HG03558 (cell line): ENCODE results near the gene WASF2.
"Not testable (repeated sequence)": the region's sequence is repeated elsewhere in the genome, so short reads cannot be mapped to it uniquely, and the experiment has no call there.

Source experiments
- ATAC-seq: cut with Tn5 transposase; IDR thresholded peaks from one replicate; pipeline ENCODE4 v1.9.1; 2021; ENCODE audit warnings: moderate number of reproducible peaks; ENCODE audit not compliant: unreplicated experiment; ENCODE audit errors: extremely low read depth

Gene WASF2

DNA sequence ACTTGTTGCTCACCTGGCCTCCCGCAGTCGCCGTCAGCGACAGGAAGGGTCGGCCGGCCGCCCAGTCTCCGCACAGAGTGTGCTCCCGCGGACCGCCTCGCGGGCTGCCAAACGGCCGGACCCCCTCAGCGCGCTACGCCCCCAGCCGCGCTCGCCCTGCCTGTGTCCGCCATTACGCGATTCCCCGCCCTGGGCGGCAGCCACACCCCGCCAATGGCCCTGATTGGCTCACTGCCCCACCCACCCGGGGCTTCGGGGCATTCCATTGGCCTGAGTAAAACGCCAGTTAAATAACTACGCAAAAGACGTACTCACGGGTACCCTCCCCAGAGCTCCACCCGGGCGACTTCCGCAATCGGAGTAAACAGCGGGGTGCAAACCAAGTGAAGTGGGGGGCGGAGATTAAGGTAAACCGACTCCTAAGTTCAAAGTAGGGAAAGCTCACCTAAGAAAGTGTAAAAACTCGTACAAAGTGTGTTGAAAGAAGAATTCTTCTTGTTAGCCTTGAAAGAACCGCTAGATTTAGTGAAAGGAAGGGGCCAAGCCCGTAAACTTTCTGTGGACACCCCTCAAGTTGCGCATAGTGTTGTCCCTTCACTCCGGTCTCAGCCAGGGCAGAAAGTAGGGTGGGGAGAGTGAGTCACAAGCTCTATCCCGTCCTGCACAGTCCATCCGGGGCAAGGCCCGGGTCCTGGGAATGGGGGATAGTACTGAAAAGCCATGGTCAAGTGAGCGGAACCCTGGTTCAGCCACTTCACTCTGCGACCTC, at the start of gene WASF2:
Gene WASF2 (minus strand): TSS at position 195 of the 769 bp plus-strand sequence. CDS start 61,277 bp downstream, outside the sequence.
- peak; percentile 69 for ATAC-seq

GRCh38 chr1:27538793-27539192, 48.8 kb upstream of the WASF2 start:
- no peak for ATAC-seq

DNA sequence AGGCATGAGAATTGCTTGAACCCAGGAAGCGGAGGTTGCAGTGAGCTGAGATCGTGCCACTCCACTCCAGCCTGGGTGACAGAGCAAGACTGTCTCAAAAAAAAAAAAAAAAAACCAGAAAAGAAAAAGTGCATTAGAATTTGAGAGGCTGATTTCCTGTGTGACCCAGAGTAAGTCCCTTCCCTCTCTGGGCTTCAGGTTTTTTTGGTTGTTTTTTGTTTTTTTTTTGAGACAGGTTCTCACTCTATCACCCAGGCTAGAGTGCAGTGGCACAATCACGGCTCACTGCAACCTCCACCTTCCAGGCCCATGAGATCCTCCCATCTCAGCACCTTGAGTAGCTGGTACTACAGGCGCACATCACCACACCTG, 48.3 kb upstream of the WASF2 start:
- not testable (repeated sequence) for ATAC-seq

- ATAC-seq, result no peak
Observed at GRCh38 chr1:27536767-27537166, 46.8 kb upstream of the WASF2 start.

- no peak for ATAC-seq
Observed at GRCh38 chr1:27536010-27536757, 46.2 kb upstream of the WASF2 start.

- ATAC-seq, result no peak
Observed at GRCh38 chr1:27535386-27535785, 45.4 kb upstream of the WASF2 start.

DNA sequence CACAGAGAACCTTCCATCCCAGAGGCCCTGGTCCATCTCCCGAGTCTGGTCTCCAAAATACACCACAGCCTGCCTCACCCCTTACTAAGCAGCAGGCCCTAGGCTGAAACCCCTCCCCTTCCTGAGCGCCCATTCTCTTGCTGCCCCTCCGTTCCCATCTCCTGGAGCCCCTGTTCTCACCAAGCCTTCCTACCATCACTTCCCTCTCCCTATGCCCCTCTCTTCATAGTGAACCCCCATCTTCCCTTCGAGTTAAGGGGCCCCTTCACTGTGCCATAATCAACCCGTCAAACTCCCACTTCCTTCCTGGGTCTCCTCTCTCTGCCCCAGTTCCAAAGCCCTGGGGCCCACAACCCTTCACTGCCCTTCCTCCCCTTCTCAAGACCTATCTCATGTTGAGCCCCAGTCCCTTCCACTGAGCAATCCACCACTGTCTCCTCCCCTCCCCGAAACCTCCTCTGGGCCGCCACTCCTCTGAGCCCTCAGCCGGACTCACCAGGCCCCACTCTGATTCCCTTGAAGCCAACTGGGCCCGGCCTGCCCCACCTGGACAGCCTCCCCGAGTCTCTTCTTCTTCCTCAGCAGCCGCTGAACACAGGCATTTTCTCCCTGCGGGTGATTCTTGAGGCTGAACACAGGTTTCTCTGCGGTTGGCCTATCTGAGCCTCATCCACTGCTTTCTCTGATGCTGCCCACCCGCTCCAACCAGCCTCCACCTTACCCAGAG, 42.2 kb upstream of the WASF2 start:
- ATAC-seq, result no peak

GRCh38 chr1:27530192-27530591, 40.2 kb upstream of the WASF2 start:
- no peak for ATAC-seq

- no peak for ATAC-seq
Observed at GRCh38 chr1:27529704-27530018, 39.7 kb upstream of the WASF2 start.

- ATAC-seq, result no peak
Observed at GRCh38 chr1:27528818-27529703, 39.1 kb upstream of the WASF2 start.

DNA sequence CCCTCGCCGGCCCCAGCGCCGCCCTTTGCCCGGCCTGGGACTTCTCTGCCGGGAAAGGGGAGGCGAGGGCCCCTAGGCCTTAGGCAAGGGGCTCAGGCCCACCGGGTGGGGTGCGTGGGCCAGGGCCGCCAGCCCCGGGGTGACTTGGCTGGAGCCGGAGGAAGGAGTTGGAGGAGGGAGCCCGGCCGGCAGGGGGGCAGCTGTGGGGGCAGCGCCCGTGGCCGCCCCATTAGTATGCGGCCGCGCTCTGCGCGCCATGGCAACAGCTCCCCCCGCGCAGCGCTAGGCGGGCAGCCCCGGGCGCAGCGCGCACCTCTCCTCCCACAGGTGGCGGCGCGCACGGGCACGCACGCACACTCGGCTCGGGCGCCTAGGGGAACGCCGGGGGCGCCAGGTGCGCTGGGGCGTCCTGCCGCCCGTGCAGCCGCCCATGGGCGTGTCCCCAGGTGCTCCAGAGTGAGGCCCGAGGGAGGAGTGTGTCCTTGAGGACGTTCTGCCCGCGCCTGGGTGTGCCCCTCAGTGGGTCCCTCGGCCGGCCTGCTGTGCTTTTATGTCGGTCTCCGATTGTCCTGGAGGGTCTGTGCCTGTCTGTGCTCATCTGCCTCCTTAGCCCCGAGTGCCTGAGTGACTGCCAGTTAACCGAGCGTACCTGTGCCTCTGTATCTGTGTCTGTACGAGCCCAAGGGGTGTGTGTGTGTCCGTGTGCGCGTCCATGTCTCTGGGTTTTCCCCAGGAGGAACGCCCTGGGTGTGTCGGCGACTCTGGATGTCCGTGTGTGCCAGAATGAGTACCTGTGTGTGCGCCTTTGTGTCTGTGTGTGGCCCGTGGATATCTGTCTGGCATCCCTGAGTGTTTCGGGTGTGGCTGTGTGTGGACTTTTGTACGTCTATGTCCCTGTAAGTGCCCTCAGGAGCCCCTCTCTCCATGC, 38.2 kb upstream of the WASF2 start:
- ATAC-seq, result no peak

DNA sequence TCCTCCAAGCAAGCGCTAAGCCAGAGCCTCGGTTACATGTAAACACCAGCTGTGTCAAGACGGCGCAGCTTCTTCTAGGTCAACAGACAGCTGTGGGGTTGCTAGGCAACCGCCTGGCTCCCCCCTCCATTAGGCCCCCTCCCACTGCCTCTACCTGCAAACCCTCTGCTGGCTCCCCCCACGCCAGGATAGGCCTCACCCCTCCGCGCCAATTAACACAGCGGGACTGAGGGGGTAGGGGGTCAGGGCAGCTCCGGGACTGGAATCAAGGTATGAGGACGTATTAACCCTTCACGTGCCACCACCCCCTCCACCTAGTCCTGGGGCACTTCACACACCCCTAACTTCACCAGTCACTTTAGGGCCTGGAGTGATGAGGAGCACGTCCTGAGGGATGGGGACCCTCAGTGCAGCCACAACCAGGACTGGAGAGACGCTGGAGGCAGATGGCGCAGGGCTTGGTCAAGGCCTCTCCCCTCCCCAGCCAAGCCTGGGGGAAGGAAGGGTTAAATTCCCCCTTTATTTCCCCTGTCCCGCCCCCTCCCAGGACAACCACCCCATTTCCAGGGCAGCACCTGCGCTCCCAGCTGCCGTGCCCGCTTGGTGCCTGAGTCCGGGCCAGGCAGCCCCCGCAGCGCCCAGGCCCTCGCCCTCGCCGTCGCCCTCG, 37.4 kb upstream of the WASF2 start:
- no peak for ATAC-seq

- no peak for ATAC-seq
Observed at GRCh38 chr1:27526569-27527222, 36.7 kb upstream of the WASF2 start.

DNA sequence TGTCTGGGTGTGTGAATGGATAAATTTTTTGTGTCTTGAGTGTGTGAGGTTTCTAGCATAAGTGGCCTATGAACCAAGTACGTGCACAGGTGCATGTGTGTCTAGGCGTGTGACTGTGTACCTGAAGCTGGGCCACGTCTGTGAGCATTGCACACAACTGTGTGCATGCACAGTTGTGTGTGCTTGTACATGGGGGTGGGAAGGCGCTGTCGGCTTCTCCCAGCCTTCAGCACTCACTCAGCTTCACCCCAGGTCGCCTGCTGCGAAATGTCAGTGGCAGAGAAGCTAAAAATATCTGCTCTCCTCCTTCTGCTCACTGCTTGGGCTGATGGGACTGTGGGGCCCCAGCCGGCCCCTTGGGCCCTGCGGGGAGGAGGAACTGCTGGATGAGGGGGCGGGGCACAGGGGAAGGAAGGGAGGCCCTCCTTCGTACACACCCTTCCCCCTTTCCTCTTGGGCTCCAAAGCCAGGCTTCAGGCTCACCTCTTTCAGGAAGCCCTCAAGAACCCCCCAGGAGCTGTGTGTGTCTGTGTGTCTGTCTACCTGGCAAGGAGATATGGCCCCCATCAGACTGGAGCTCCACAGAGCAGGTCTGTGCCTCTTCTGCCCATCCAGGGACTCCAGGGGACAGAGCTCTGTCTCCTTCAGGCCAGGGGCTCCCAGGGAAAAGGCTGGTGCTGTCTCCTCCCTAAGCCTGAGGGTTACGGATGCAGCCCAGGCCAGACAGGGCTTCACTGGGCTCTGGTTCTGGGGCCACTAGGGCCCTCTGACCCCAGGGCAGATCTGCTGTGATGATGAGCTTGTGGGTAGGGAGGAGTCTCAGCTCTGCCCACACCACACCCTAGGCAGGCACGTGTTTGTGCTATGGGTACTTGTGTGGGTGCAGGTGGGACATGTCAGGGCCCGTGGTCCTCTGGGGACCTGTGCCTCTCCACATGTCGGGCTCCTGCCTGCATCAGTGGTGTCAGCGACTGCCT, 35.6 kb upstream of the WASF2 start:
- no peak for ATAC-seq

DNA sequence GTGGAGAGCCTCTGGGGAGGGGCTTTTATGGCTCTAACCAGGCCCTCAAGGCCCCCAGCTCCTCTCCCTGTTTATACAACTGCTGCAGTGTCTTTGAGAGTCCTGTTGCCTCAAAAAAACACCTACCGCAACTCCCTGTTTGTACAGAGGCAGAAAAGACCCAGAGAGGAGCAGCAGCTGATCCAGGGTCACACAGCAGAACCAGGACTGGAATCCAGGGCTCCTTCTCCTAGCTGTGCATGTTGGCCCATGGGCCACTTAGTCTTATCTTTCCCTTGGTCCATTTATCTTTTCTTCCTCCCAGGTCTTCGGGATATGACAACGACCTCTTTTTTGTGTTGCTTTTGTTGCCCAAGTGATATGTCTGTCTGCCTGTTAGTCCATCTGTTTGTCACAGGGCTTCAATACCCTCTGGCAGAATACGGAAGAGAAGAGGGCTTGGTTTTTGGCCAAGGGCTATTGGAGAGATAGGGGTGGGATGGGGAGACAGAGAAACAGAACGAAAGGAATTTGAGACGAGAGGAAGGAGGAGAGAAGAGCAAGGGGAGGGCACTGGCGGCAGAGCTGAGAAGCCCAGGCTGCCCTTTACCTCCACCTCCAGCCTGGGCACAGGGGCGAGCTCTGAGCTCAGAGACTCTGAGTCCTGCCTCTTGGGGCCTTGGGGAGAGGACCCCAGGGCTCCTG, 33.5 kb upstream of the WASF2 start:
- ATAC-seq, result no peak
